ENCODE data around the gene ETFB.
A peak's percentile ranks its signal among the peaks of the same experiment; 100 is the strongest.

ETFB gene

GRCh38 chr19:51368366-51369282, 2.4 kb upstream of the ETFB start, which contains the start of gene CLDND2:
TSS of gene CLDND2 (minus strand) at chr19:51369003. CDS start at chr19:51368577, 426 bp downstream.
- no peaks in the 10 kb centered on the region for H3K36me3 ChIP-seq (ENCODE audit: control insufficient read depth in 1 of 2, insufficient read depth in 2 of 2, low read length in 2 of 2)
- H4K91ac ChIP-seq (ENCODE audit: low read depth, low read length), result peak within 1 kb of the TSS; percentile 87
- H3K4ac ChIP-seq (ENCODE audit: low read depth, low read length), result peak within 1 kb of the TSS; percentile 35
- H3K9ac ChIP-seq (ENCODE audit: low read length), result peak within 1 kb of the TSS; percentile 68
- peak within 1 kb of the TSS; percentile 57 for H2AK5ac ChIP-seq (ENCODE audit: low read length)
- peak within 1 kb of the TSS; percentile 93 for H3K18ac ChIP-seq (ENCODE audit: low read length)
- H3K14ac ChIP-seq (ENCODE audit: low read length), result peak within 1 kb of the TSS; percentile 90
- H3K4me2 ChIP-seq (ENCODE audit: low read length), result peak within 1 kb of the TSS; percentile 90
- WGBS (ENCODE audit: extremely low coverage, insufficient coverage, insufficient read length), result no CpG with 5 or more reads among the region's 23 CpGs
- peak within 1 kb of the TSS; percentile 78 for H2BK120ac ChIP-seq (ENCODE audit: insufficient read depth, low read length, poor library complexity)
- H3K23ac ChIP-seq (ENCODE audit: low read length), result no peak within 1 kb of the TSS
- peak within 1 kb of the TSS; percentile 85 for H4K12ac ChIP-seq (ENCODE audit: low read depth, low read length)
- peak within 1 kb of the TSS; percentile 90 for H2BK5ac ChIP-seq (ENCODE audit: low read depth, low read length, poor library complexity)
- peak within 1 kb of the TSS; percentile 87 for H4K8ac ChIP-seq (ENCODE audit: low read depth, low read length)
- peak within 1 kb of the TSS; percentile 93 for H3K27ac ChIP-seq (ENCODE audit: low read depth, low read length)
- H2BK12ac ChIP-seq (ENCODE audit: low read length), result peak within 1 kb of the TSS; percentile 52
- no peak for DNase-seq
- no peaks in the 10 kb centered on the region for H3K27me3 ChIP-seq (ENCODE audit: insufficient read depth, low read length)
- H3K4me1 ChIP-seq (ENCODE audit: control insufficient read depth in 1 of 2, insufficient read depth in 2 of 2, low read length in 2 of 2), result peaks cover 16 to 22% of the 10 kb centered on the region in 2 experiments
- peak within 1 kb of the TSS; percentile 92 for H3K4me3 ChIP-seq (ENCODE audit: low read depth, low read length)
- H2AFZ ChIP-seq (ENCODE audit: insufficient read depth, low read length, poor library complexity), result peak within 1 kb of the TSS; percentile 80
- H3K79me2 ChIP-seq (ENCODE audit: control insufficient read depth, insufficient read depth, low read length, poor library complexity), result peaks cover 16% of the 10 kb centered on the region
- H3K9me3 ChIP-seq (ENCODE audit: insufficient read depth, low read depth, low read length), result no peaks in the 10 kb centered on the region
- H3K79me1 ChIP-seq (ENCODE audit: low read length), result peaks cover 26% of the 10 kb centered on the region

- Histone ChIP-seq H3K18ac (ENCODE audit: low read length) (peak overlapping the region; percentile 93), H3K4me2 (ENCODE audit: low read length) (peak overlapping the region; percentile 90), H3K14ac (ENCODE audit: low read length) (peak overlapping the region; percentile 90), H4K8ac (ENCODE audit: low read depth, low read length) (peak overlapping the region; percentile 87), H2AK5ac (ENCODE audit: low read length) (peak overlapping the region; percentile 57), H2BK5ac (ENCODE audit: low read depth, low read length, poor library complexity) (peak overlapping the region; percentile 90), H3K79me2 (ENCODE audit: control insufficient read depth, insufficient read depth, low read length, poor library complexity) (peaks cover 16% of the 10 kb centered on the region), H3K27ac (ENCODE audit: low read depth, low read length) (peak overlapping the region; percentile 93), H3K4me3 (ENCODE audit: low read depth, low read length) (peak overlapping the region; percentile 92), H3K27me3 (ENCODE audit: insufficient read depth, low read length) (no peaks in the 10 kb centered on the region), H4K12ac (ENCODE audit: low read depth, low read length) (peak overlapping the region; percentile 85), H2BK120ac (ENCODE audit: insufficient read depth, low read length, poor library complexity) (peak overlapping the region; percentile 78), H3K9me3 (ENCODE audit: insufficient read depth, low read depth, low read length) (no peaks in the 10 kb centered on the region), H3K4me1 (ENCODE audit: control insufficient read depth in 1 of 2, insufficient read depth in 2 of 2, low read length in 2 of 2) (peaks cover 18 to 22% of the 10 kb centered on the region in 2 experiments), H3K4ac (ENCODE audit: low read depth, low read length) (peak overlapping the region; percentile 35), H4K91ac (ENCODE audit: low read depth, low read length) (peak overlapping the region; percentile 87), H3K36me3 (ENCODE audit: control insufficient read depth in 1 of 2, insufficient read depth in 2 of 2, low read length in 2 of 2) (no peaks in the 10 kb centered on the region), H2BK12ac (ENCODE audit: low read length) (peak overlapping the region; percentile 24), H3K9ac (ENCODE audit: low read length) (peak overlapping the region; percentile 68), H3K79me1 (ENCODE audit: low read length) (peaks cover 26% of the 10 kb centered on the region), H3K23ac (ENCODE audit: low read length) (no peak overlapping the region), H2AFZ (ENCODE audit: insufficient read depth, low read length, poor library complexity) (peak overlapping the region; percentile 80)
- no CpG with 5 or more reads among the region's 64 CpGs for WGBS (ENCODE audit: extremely low coverage, insufficient coverage, insufficient read length)
- DNase-seq, result peak; percentile 97 to 99
These were observed 1.6 kb upstream of the ETFB start for GRCh38 chr19:51367565-51368365.

GRCh38 chr19:51367255-51367564, 1.0 kb upstream of the ETFB start:
- no CpG with 5 or more reads among the region's 15 CpGs for WGBS (ENCODE audit: extremely low coverage, insufficient coverage, insufficient read length)
- Histone ChIP-seq H3K36me3 (ENCODE audit: control insufficient read depth in 1 of 2, insufficient read depth in 2 of 2, low read length in 2 of 2) (no peaks in the 10 kb centered on the region), H3K14ac (ENCODE audit: low read length) (peak overlapping the region; percentile 76), H2BK12ac (ENCODE audit: low read length) (no peak overlapping the region), H4K12ac (ENCODE audit: low read depth, low read length) (peak overlapping the region; percentile 68), H3K9me3 (ENCODE audit: insufficient read depth, low read depth, low read length) (no peaks in the 10 kb centered on the region), H2AFZ (ENCODE audit: insufficient read depth, low read length, poor library complexity) (peak overlapping the region; percentile 75), H3K4me3 (ENCODE audit: low read depth, low read length) (peak overlapping the region; percentile 70), H2AK5ac (ENCODE audit: low read length) (peak overlapping the region; percentile 49), H3K18ac (ENCODE audit: low read length) (peak overlapping the region; percentile 85), H3K27ac (ENCODE audit: low read depth, low read length) (peak overlapping the region; percentile 91), H3K4me2 (ENCODE audit: low read length) (peak overlapping the region; percentile 76), H2BK120ac (ENCODE audit: insufficient read depth, low read length, poor library complexity) (peak overlapping the region; percentile 67), H3K4ac (ENCODE audit: low read depth, low read length) (peak overlapping the region; percentile 63), H3K79me1 (ENCODE audit: low read length) (peaks cover 26% of the 10 kb centered on the region), H3K79me2 (ENCODE audit: control insufficient read depth, insufficient read depth, low read length, poor library complexity) (peaks cover 16% of the 10 kb centered on the region), H2BK5ac (ENCODE audit: low read depth, low read length, poor library complexity) (peak overlapping the region; percentile 89), H3K23ac (ENCODE audit: low read length) (no peak overlapping the region), H4K8ac (ENCODE audit: low read depth, low read length) (peak overlapping the region; percentile 80), H3K27me3 (ENCODE audit: insufficient read depth, low read length) (no peaks in the 10 kb centered on the region), H4K91ac (ENCODE audit: low read depth, low read length) (peak overlapping the region; percentile 95), H3K9ac (ENCODE audit: low read length) (peak overlapping the region; percentile 68), H3K4me1 (ENCODE audit: control insufficient read depth in 1 of 2, insufficient read depth in 2 of 2, low read length in 2 of 2) (peaks cover 18 to 22% of the 10 kb centered on the region in 2 experiments)
- DNase-seq, result no peak

Measured in trophoblast cell (in vitro differentiated cells and primary cell).